SU-DHL-6 (cell line): ENCODE results near the gene ANKS1B.

Experiments used
- CTCF ChIP-seq: fragments of 200-600 bp; sonication (generic); IDR thresholded peaks from one replicate; pipeline ENCODE4 v1.5.1; 2017; ENCODE audit warnings: antibody characterized with exemption, mild to moderate bottlenecking, low read length, moderate library complexity; ENCODE audit not compliant: insufficient read depth, poor library complexity, severe bottlenecking
- EZH2phosphoT487 ChIP-seq: fragments of 200-600 bp; sonication (generic), shearing (Covaris generic); conservative IDR thresholded peaks from 2 replicates; pipeline ENCODE4 v1.6.1; 2018; ENCODE audit warnings: mild to moderate bottlenecking, antibody characterized with exemption, low read length, moderate library complexity, mixed read lengths

GRCh38 chr12:98863167-98863566, 1121.6 kb downstream of the ANKS1B start:
- no peak for TF ChIP-seq CTCF
- TF ChIP-seq EZH2phosphoT487, result no peak
